Hepatocyte (in vitro differentiated cells): ENCODE results near the gene SFXN1.

ENCODE experiments used
- CTCF ChIP-seq: fragments of 200-600 bp; sonication (generic); IDR thresholded peaks from 2 replicates; pipeline ENCODE4 v1.5.1; 2016; ENCODE audit warnings: antibody characterized with exemption, mild to moderate bottlenecking; ENCODE audit not compliant: poor library complexity
- EZH2 ChIP-seq: fragments of 200-600 bp; sonication (generic); IDR thresholded peaks from 2 replicates; pipeline ENCODE4 v1.6.1; 2016; ENCODE audit warnings: antibody characterized with exemption, mild to moderate bottlenecking, borderline replicate concordance

DNA sequence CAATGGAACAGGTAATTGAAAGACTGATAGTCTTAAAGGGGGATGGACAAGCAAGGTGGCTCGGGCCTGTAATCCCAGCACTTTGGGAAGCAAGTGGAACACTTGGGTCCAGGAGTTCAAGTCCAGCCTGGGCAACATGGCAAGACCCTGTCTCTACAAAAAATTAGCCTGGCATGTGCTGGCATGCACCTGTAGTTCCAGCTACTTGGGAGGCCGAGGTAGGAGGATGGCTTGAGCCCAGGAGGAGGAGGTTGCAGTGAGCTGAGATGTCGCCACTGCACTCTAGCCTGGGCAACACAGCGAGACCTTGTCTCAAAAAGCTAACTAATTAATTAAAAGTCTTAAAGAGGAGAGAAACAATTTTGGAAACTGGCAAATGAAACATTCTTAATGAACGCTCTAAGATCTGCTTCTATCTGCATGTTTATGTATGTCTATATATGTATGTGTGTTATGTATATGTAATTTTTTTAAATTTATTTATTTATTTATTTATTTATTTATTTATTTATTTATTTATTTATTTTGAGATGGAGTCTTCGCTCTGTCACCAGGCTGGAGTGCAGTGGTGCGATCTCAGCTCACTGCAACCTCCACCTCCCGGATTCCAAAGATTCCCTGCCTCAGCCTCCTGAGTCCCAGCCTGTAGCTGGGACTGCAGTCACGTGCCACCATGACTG is 80.6 kb downstream of the SFXN1 start:
- TF ChIP-seq EZH2 (no peak), CTCF (no peak)
